Neuronal stem cell (in vitro differentiated cells): ENCODE measurements around the gene TMC8.

Experiments
- DNase-seq: peaks from one replicate; pipeline ENCODE4 v3.0.0-alpha.2; 2013; ENCODE audit warnings: low spot score
- H2AFZ ChIP-seq: one replicate; pipeline ENCODE4 v1.6.1; 2013; ENCODE audit warnings: mild to moderate bottlenecking, low read length, inconsistent platforms
- H2AK5ac ChIP-seq: 2 replicates; pipeline ENCODE4 v1.6.1; 2013; ENCODE audit warnings: low read depth, mild to moderate bottlenecking, inconsistent platforms, low read length, moderate library complexity, mixed read lengths
- H2BK120ac ChIP-seq: 2 replicates; pipeline ENCODE4 v1.6.1; 2013; ENCODE audit warnings: low read depth, mild to moderate bottlenecking, inconsistent platforms, low read length, moderate library complexity, mixed read lengths
- H2BK12ac ChIP-seq: one replicate; pipeline ENCODE4 v1.6.1; 2013; ENCODE audit warnings: low read length, inconsistent platforms
- H2BK15ac ChIP-seq: 2 replicates; pipeline ENCODE4 v1.6.1; 2013; ENCODE audit warnings: mild to moderate bottlenecking, low read length, inconsistent platforms, mixed read lengths
- H2BK5ac ChIP-seq: one replicate; pipeline ENCODE4 v1.6.1; 2013; ENCODE audit warnings: inconsistent platforms, mild to moderate bottlenecking, low read length, moderate library complexity
- H3K14ac ChIP-seq: one replicate; pipeline ENCODE4 v1.6.1; 2013; ENCODE audit warnings: low read length, inconsistent platforms
- H3K18ac ChIP-seq: 2 replicates; pipeline ENCODE4 v1.6.1; 2013; ENCODE audit warnings: low read length, inconsistent platforms
- H3K23ac ChIP-seq: 2 replicates; pipeline ENCODE4 v1.6.1; 2013; ENCODE audit warnings: low read depth, mild to moderate bottlenecking, mixed read lengths, low read length, inconsistent platforms; ENCODE audit not compliant: poor library complexity
- H3K27ac ChIP-seq: replicated peaks from 3 replicates; pipeline ENCODE4 v1.5.1; 2013; ENCODE audit warnings: low read length, inconsistent platforms
- H3K27me3 ChIP-seq, 3 experiments: 2 replicates each; pipeline ENCODE4 v1.6.1; 2013; ENCODE audit warnings: low read length in 3 of 3, mild to moderate bottlenecking in 2 of 3, inconsistent platforms in 1 of 3, low read depth in 1 of 3, mixed read lengths in 1 of 3, moderate library complexity in 1 of 3; ENCODE audit not compliant: control insufficient read depth in 3 of 3, insufficient read depth in 3 of 3
- H3K36me3 ChIP-seq, 2 donors: replicated peaks in 1 of 2; 2 replicates each; pipeline ENCODE4 v1.6.1; 2013; ENCODE audit warnings: low read length in 2 of 2; ENCODE audit not compliant: control insufficient read depth in 2 of 2, insufficient read depth in 2 of 2
- H3K4ac ChIP-seq: 2 replicates; pipeline ENCODE4 v1.6.1; 2013; ENCODE audit warnings: inconsistent platforms, mild to moderate bottlenecking, low read length, moderate library complexity
- H3K4me1 ChIP-seq, 2 donors: 1 replicate in 1 of 2; 2 replicates in 1 of 2; pipeline ENCODE4 v1.6.1; 2013; ENCODE audit warnings: low read length in 2 of 2, low read depth in 1 of 2; ENCODE audit not compliant: control insufficient read depth in 2 of 2, insufficient read depth in 1 of 2
- H3K4me2 ChIP-seq: one replicate; pipeline ENCODE4 v1.6.1; 2013; ENCODE audit warnings: mild to moderate bottlenecking, low read length, inconsistent platforms; ENCODE audit not compliant: insufficient read depth, poor library complexity, severe bottlenecking
- H3K4me3 ChIP-seq, 2 donors: 2 replicates each; pipeline ENCODE4 v1.5.1; 2013; ENCODE audit warnings: low read length in 2 of 2, mild to moderate bottlenecking in 2 of 2, inconsistent platforms in 1 of 2, moderate library complexity in 1 of 2
- H3K79me1 ChIP-seq: one replicate; pipeline ENCODE4 v1.6.1; 2013; ENCODE audit warnings: low read depth, mild to moderate bottlenecking, inconsistent platforms, low read length, moderate library complexity
- H3K9ac ChIP-seq: one replicate; pipeline ENCODE4 v1.6.1; 2013; ENCODE audit warnings: mild to moderate bottlenecking, low read depth, low read length, inconsistent platforms; ENCODE audit not compliant: poor library complexity
- H3K9me3 ChIP-seq, 2 donors: replicated peaks in 1 of 2; 2 replicates each; pipeline versions ENCODE3 to v1.6.1; 2013; ENCODE audit warnings: low read length in 2 of 2, mild to moderate bottlenecking in 2 of 2, inconsistent platforms in 1 of 2, low read depth in 1 of 2, mixed read lengths in 1 of 2, moderate library complexity in 1 of 2; ENCODE audit not compliant: control insufficient read depth in 2 of 2, insufficient read depth in 1 of 2
- H4K8ac ChIP-seq: one replicate; pipeline ENCODE4 v1.6.1; 2013; ENCODE audit warnings: low read depth, mild to moderate bottlenecking, inconsistent platforms, low read length, moderate library complexity
- H4K91ac ChIP-seq: one replicate; pipeline ENCODE4 v1.6.1; 2013; ENCODE audit warnings: low read length, low read depth, mild to moderate bottlenecking, inconsistent platforms; ENCODE audit not compliant: poor library complexity
- WGBS, 2 donors: extraction: QIAGEN DNeasy Blood & Tissue Kit; methylation state at CpG; one replicate each; pipeline ENCODE4 v1.1.7; 2013; ENCODE audit warnings: missing lambda C conversion rate in 2 of 2, mixed read lengths in 1 of 2; ENCODE audit not compliant: insufficient read length in 2 of 2, insufficient replicate concordance in 1 of 2; ENCODE audit errors: extremely low coverage in 2 of 2; 5-methylcytosine and 5-hydroxymethylcytosine counted together

TMC8 gene

DNA sequence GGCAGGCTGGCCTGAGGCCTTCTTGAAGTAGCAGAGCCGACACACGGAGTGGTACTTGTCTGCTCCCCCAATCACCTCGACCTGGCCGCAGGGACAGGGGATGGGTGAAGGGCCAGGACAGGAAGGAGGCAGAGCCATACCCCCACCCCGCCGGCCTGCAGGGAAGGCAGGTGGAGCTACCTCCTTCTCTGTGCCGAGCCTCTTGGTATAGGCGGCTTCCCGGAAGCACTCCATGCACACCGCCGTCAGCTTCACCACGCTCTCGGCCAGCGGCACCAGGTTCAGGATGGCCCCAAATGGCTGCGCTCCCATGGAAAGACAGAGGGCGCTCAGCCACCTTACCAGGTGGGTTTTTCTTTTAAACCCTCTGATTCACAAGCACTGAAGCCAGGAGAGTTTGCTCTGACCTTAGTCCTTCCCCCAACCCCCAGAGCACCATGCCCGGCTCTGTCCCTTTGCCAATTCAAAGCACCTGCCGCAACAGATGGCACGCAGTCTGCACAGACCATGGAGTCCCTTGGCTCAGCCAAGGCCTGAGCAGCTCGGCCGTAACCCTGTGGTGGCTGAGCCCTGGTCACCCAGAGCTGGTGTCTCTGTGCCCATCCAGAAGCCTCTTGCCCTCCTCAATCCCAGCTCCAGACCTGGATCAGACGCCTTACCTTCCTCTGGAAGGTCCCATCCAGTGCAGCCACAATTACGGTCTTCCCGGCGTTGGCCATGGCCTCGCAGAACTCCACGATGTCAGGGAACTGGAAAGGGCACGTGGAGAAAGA lies 44.5 kb downstream of the TMC8 start:
- Histone ChIP-seq H3K14ac (no peak overlapping the region), H3K4me1 (peaks cover 0 to 3% of the 10 kb centered on the region in 2 donors), H3K9me3 (peaks cover 0 to 2% of the 10 kb centered on the region in 2 donors), H3K4me3 (no peak overlapping the region), H2BK12ac (no peak overlapping the region), H4K8ac (no peak overlapping the region), H2BK5ac (no peak overlapping the region), H3K18ac (peak overlapping the region; percentile 30), H3K27me3 (no peaks in the 10 kb centered on the region), H2BK120ac (no peak overlapping the region), H3K4ac (no peak overlapping the region), H2BK15ac (no peak overlapping the region), H2AK5ac (no peak overlapping the region), H3K4me2 (no peak overlapping the region), H2AFZ (no peak overlapping the region), H3K36me3 (peaks cover 39 to 72% of the 10 kb centered on the region in 2 donors), H3K27ac (no peak overlapping the region), H3K23ac (peak overlapping the region; percentile 67), H3K79me1 (no peaks in the 10 kb centered on the region), H4K91ac (no peak overlapping the region), H3K9ac (no peak overlapping the region)
- no CpG with 5 or more reads among the region's 28 CpGs for WGBS, 2 donors
- no peak for DNase-seq

DNA sequence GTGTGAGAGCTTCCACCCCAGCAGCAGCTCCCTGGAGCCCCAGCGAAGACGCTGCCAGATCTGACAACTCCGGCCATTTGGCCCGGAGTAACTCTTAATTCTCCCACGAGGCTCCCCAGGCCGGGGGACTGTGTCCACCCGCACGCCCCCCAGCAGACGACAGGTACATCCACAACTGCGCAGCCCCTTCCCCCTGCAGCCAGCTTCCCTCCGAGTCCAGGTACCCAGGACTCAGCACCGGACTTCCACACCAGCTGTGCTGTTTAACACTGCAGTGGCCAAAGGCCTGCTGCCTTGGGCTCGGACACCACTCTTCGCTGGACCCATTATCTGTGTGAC lies 45.0 kb downstream of the TMC8 start:
- no peak for DNase-seq
- H3K4ac ChIP-seq = no peak overlapping the region
- H2AFZ ChIP-seq = no peak overlapping the region
- H3K4me2 ChIP-seq = no peak overlapping the region
- H3K4me1 ChIP-seq = peaks cover 0 to 3% of the 10 kb centered on the region in 2 donors
- H3K27me3 ChIP-seq = no peaks in the 10 kb centered on the region
- H2BK120ac ChIP-seq = no peak overlapping the region
- H2AK5ac ChIP-seq = no peak overlapping the region
- no peak overlapping the region for H4K8ac ChIP-seq
- H2BK12ac ChIP-seq = no peak overlapping the region
- H3K36me3 ChIP-seq = peaks cover 42 to 77% of the 10 kb centered on the region in 2 donors
- H3K4me3 ChIP-seq = no peak overlapping the region
- H3K14ac ChIP-seq = no peak overlapping the region
- no CpG with 5 or more reads among the region's 14 CpGs for WGBS, 2 donors
- no peak overlapping the region for H3K18ac ChIP-seq
- no peak overlapping the region for H3K9ac ChIP-seq
- H3K27ac ChIP-seq = no peak overlapping the region
- no peak overlapping the region for H2BK15ac ChIP-seq
- H3K9me3 ChIP-seq = peaks cover 0 to 2% of the 10 kb centered on the region in 2 donors
- no peak overlapping the region for H4K91ac ChIP-seq
- no peak overlapping the region for H2BK5ac ChIP-seq
- no peak overlapping the region for H3K23ac ChIP-seq
- no peaks in the 10 kb centered on the region for H3K79me1 ChIP-seq

DNA sequence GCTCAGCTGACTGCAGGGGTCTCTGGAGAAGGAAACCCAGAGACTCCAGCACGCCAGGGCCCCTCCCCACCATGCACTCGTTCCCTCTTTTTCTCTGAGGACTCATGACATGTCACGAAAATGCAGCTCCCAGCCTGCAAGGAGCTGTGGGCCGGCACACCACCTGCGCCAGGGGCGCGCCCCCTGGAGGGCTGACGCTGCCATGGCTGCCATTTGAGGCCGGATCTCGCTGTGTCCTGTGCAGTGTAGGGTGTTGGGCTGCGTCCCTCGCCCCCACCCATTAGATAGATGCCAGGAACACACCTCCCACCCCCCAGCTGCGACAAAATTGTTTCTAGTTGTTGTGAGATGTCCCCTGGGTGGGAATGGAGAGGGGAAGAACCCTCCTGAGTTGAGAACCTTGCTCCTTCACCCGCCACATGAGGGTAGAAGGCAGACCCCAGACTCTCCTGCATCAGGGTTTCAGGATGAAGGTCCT lies 46.0 kb downstream of the TMC8 start:
- Histone ChIP-seq H4K8ac (no peak overlapping the region), H3K9ac (no peak overlapping the region), H2AK5ac (no peak overlapping the region), H3K79me1 (no peaks in the 10 kb centered on the region), H3K18ac (no peak overlapping the region), H3K14ac (no peak overlapping the region), H3K4me3 (no peak overlapping the region), H2BK12ac (no peak overlapping the region), H3K4ac (no peak overlapping the region), H3K9me3 (peaks cover 0 to 2% of the 10 kb centered on the region in 2 donors), H3K27me3 (no peaks in the 10 kb centered on the region), H4K91ac (no peak overlapping the region), H3K4me2 (no peak overlapping the region), H2BK120ac (no peak overlapping the region), H3K23ac (peak overlapping the region; percentile 51), H2BK5ac (no peak overlapping the region), H2AFZ (no peak overlapping the region), H2BK15ac (no peak overlapping the region), H3K4me1 (peaks cover 0 to 3% of the 10 kb centered on the region in 2 donors), H3K27ac (no peak overlapping the region), H3K36me3 (peaks cover 46 to 84% of the 10 kb centered on the region in 2 donors)
- no peak for DNase-seq
- WGBS, 2 donors = no CpG with 5 or more reads among the region's 14 CpGs

DNA sequence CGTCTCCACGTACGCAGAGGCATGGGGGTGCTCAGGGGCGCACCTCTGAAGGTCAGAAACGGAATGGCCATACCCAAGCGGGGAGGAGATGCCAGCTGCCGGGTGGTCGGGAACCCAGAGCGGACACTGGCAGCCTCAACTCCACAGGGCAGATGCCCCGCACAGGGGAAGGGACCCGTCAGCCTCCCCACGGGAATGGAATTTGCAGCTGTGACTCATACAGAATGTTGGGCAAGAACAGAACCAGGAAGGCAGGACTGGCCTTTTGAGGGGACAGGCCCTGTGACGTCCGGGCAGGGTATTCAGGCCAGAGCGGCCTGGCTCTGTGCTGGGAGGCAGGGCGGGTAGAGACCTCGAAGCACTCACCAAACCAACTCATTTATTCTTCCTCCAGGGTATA lies 48.8 kb downstream of the TMC8 start:
- Histone ChIP-seq H2AFZ (no peak overlapping the region), H3K23ac (no peak overlapping the region), H3K27ac (no peak overlapping the region)

More for the DNA sequence above, 48.8 kb downstream of the TMC8 start:
- Histone ChIP-seq H2BK5ac (no peak overlapping the region), H3K18ac (no peak overlapping the region), H4K8ac (no peak overlapping the region), H3K9ac (no peak overlapping the region), H3K4me2 (no peak overlapping the region), H3K27me3 (no peaks in the 10 kb centered on the region), H2AK5ac (no peak overlapping the region), H4K91ac (no peak overlapping the region), H3K4ac (no peak overlapping the region), H3K4me1 (peaks cover 0 to 5% of the 10 kb centered on the region in 2 donors), H2BK120ac (no peak overlapping the region), H2BK15ac (no peak overlapping the region), H3K14ac (no peak overlapping the region), H3K9me3 (peaks cover 0 to 2% of the 10 kb centered on the region in 2 donors), H3K36me3 (peaks cover 55 to 95% of the 10 kb centered on the region in 2 donors), H3K79me1 (peaks cover 5% of the 10 kb centered on the region), H3K4me3 (no peak overlapping the region), H2BK12ac (no peak overlapping the region)
- no CpG with 5 or more reads among the region's 17 CpGs for WGBS, 2 donors
- no peak for DNase-seq
